IMR-90 (cell line): ENCODE data around the gene DAGLA. TPM values are rescaled to one million over a fixed set of nuclear protein-coding genes. Genes with fewer than 3 reads are reported as not detected.

ENCODE experiments used
- ATAC-seq: fragments of 200-7000 bp; cut with Tn5 transposase; 2 replicates; pipeline ENCODE4 v1.9.1; 2020; ENCODE audit warnings: low read depth, mild to moderate bottlenecking, moderate library complexity
- BruUV-seq: library from RNA; stranded (reverse); fragments of 400-500 nt; replicated peaks from 2 replicates; lab custom pipeline; 2021; lab: Mats Ljungman, UMichigan
- CTCF ChIA-PET: fragments of 300-600 bp; formaldehyde crosslinking; extraction: SDS; loops from one replicate; lab custom pipeline; 2021; ENCODE audit warnings: antibody characterized with exemption; lab: Yijun Ruan, JAX
- POLR2A ChIA-PET: fragments of 300-600 bp; sonication (Branson Sonifier 250); formaldehyde crosslinking; loops from one replicate; lab custom pipeline; 2022; ENCODE audit warnings: antibody characterized with exemption; ENCODE audit not compliant: unreplicated experiment; lab: Charles Lee
- DNase-seq: peaks from one replicate; pipeline ENCODE4 v3.0.0; 2013
- H2AFZ ChIP-seq: replicated peaks from 2 replicates; pipeline ENCODE3; 2013; ENCODE audit warnings: low read length, mild to moderate bottlenecking; ENCODE audit not compliant: poor library complexity
- H2AK5ac ChIP-seq: 2 replicates; pipeline ENCODE4 v1.6.1; 2013; ENCODE audit warnings: low read depth, low read length, inconsistent platforms
- H2AK9ac ChIP-seq: replicated peaks from 2 replicates; pipeline ENCODE3; 2013; ENCODE audit warnings: mild to moderate bottlenecking, low read depth, low read length, moderate library complexity; ENCODE audit not compliant: poor library complexity
- H2BK120ac ChIP-seq: 2 replicates; pipeline ENCODE4 v1.6.1; 2013; ENCODE audit warnings: low read depth, low read length, inconsistent platforms
- H2BK15ac ChIP-seq: 3 replicates; pipeline ENCODE4 v1.6.1; 2013; ENCODE audit warnings: low read depth, low read length, inconsistent platforms
- H2BK20ac ChIP-seq: 2 replicates; pipeline ENCODE4 v1.6.1; 2013; ENCODE audit warnings: low read depth, mild to moderate bottlenecking, inconsistent platforms, low read length, moderate library complexity
- H2BK5ac ChIP-seq: 2 replicates; pipeline ENCODE4 v1.6.1; 2013; ENCODE audit warnings: mild to moderate bottlenecking, low read depth, low read length, inconsistent platforms; ENCODE audit not compliant: poor library complexity, severe bottlenecking
- H3K14ac ChIP-seq: replicated peaks from 2 replicates; pipeline ENCODE4 v1.6.1; 2013; ENCODE audit warnings: low read depth, low read length, inconsistent platforms
- H3K18ac ChIP-seq: 2 replicates; pipeline ENCODE4 v1.6.1; 2013; ENCODE audit warnings: low read depth, low read length, control low read depth
- H3K23ac ChIP-seq: 2 replicates; pipeline ENCODE4 v1.6.1; 2013; ENCODE audit warnings: low read depth, low read length, inconsistent platforms
- H3K27ac ChIP-seq: 2 replicates; pipeline ENCODE4 v1.5.1; 2013; ENCODE audit warnings: mild to moderate bottlenecking, control low read depth, low read length; ENCODE audit not compliant: insufficient read depth
- H3K27me3 ChIP-seq: 2 replicates; pipeline ENCODE4 v1.6.1; 2013; ENCODE audit warnings: low read length; ENCODE audit not compliant: control insufficient read depth, insufficient read depth
- H3K36me3 ChIP-seq: 2 replicates; pipeline ENCODE4 v1.6.1; 2013; ENCODE audit warnings: low read length, mixed read lengths; ENCODE audit not compliant: control insufficient read depth, insufficient read depth
- H3K4ac ChIP-seq: 2 replicates; pipeline ENCODE4 v1.6.1; 2013; ENCODE audit warnings: low read depth, low read length, inconsistent platforms
- H3K4me1 ChIP-seq: 2 replicates; pipeline ENCODE4 v1.6.1; 2013; ENCODE audit warnings: low read length, mixed read lengths; ENCODE audit not compliant: control insufficient read depth, insufficient read depth
- H3K4me2 ChIP-seq: 2 replicates; pipeline ENCODE4 v1.6.1; 2013; ENCODE audit warnings: low read depth, mild to moderate bottlenecking, control low read depth, low read length, moderate library complexity
- H3K4me3 ChIP-seq: 2 replicates; pipeline ENCODE4 v1.5.1; 2013; ENCODE audit warnings: low read depth, mild to moderate bottlenecking, control low read depth, low read length, moderate library complexity; ENCODE audit not compliant: insufficient read depth
- H3K56ac ChIP-seq: 2 replicates; pipeline ENCODE4 v1.6.1; 2013; ENCODE audit warnings: low read length, inconsistent platforms; ENCODE audit not compliant: insufficient read depth; ENCODE audit errors: extremely low read depth
- H3K79me1 ChIP-seq, 2 experiments: 2 replicates each; pipeline ENCODE4 v1.6.1; 2013; ENCODE audit warnings: low read length in 2 of 2, inconsistent platforms in 1 of 2, low read depth in 1 of 2
- H3K9ac ChIP-seq: 2 replicates; pipeline ENCODE4 v1.6.1; 2013; ENCODE audit warnings: low read depth, low read length, control low read depth
- H3K9me1 ChIP-seq: 2 replicates; pipeline ENCODE4 v1.6.1; 2013; ENCODE audit warnings: low read length, inconsistent platforms; ENCODE audit not compliant: insufficient read depth
- H3K9me3 ChIP-seq: 2 replicates; pipeline ENCODE4 v1.6.1; 2013; ENCODE audit warnings: low read length; ENCODE audit not compliant: control insufficient read depth, insufficient read depth
- H4K20me1 ChIP-seq: 2 replicates; pipeline ENCODE4 v1.6.1; 2013; ENCODE audit warnings: low read length, inconsistent platforms; ENCODE audit not compliant: insufficient read depth
- H4K5ac ChIP-seq: 2 replicates; pipeline ENCODE4 v1.6.1; 2013; ENCODE audit warnings: mild to moderate bottlenecking, low read depth, low read length, control low read depth
- H4K8ac ChIP-seq, 2 experiments: 2 replicates each; pipeline ENCODE4 v1.6.1; 2013; ENCODE audit warnings: low read depth in 2 of 2, low read length in 2 of 2, control low read depth in 1 of 2, inconsistent platforms in 1 of 2
- H4K91ac ChIP-seq: 2 replicates; pipeline ENCODE4 v1.6.1; 2013; ENCODE audit warnings: low read depth, low read length, inconsistent platforms; ENCODE audit not compliant: insufficient read depth
- BHLHE40 ChIP-seq: fragments of 150-350 bp; IDR thresholded peaks from 2 replicates; pipeline ENCODE4 v1.6.1; 2016; ENCODE audit warnings: mild to moderate bottlenecking, low read depth, low read length
- CEBPB ChIP-seq: IDR thresholded peaks from 2 replicates; pipeline ENCODE4 v1.6.1; 2012; ENCODE audit warnings: low read depth, low read length, improper control_type of control experiment
- CHD1 ChIP-seq: IDR thresholded peaks from 2 replicates; pipeline ENCODE4 v1.6.1; 2012; ENCODE audit warnings: low read depth, low read length, improper control_type of control experiment
- RFX5 ChIP-seq: IDR thresholded peaks from 2 replicates; pipeline ENCODE4 v1.8.0; 2012; ENCODE audit warnings: low read depth, mild to moderate bottlenecking, low read length, moderate library complexity
- WGBS, 2 experiments: methylation state at CpG; one replicate each; pipeline versions ENCODE4 v1.1.5 to v1.1.7; 2013; ENCODE audit warnings: missing lambda C conversion rate in 2 of 2; ENCODE audit not compliant: insufficient read length in 1 of 2; ENCODE audit errors: extremely low coverage in 2 of 2; 5-methylcytosine and 5-hydroxymethylcytosine counted together
- dilution Hi-C: fragments of 300-500 bp; cut with HindIII; formaldehyde crosslinking; loops from one replicate; pipeline ENCODE4 v1.14.3; 2018; ENCODE audit warnings: low sequenced_read_pairs; ENCODE audit not compliant: unreplicated experiment
- in situ Hi-C: fragments of 300-500 bp; cut with MboI; formaldehyde crosslinking; loops from 3 replicates; pipeline ENCODE4 v1.14.3; 2019; ENCODE audit warnings: low sequenced_read_pairs, inconsistent platforms, mixed read lengths
- intact Hi-C: fragments of 100-400 bp; cut with micrococcal nuclease; formaldehyde crosslinking; loops from 2 replicates; pipeline ENCODE4 v1.10.0; 2022
- polyA plus RNA-seq, 3 experiments: library from polyadenylated mRNA; depleted of rRNA; stranded (reverse); fragments of >200 nt; gene quantifications; 2 replicates each; pipeline ENCODE4 v1.2.3, GENCODE V29; 2012; ENCODE audit warnings: low replicate concordance in 1 of 3
- total RNA-seq: library from RNA; depleted of rRNA; stranded (reverse); fragments of >200 nt; gene quantifications from 2 replicates; pipeline ENCODE4 v1.2.3, GENCODE V29; 2012

Gene DAGLA
- total and polyA plus RNA-seq, 2 of the 4 experiments (the other 2 are of a cell fraction): 0.90 to 3.8 TPM

DNA sequence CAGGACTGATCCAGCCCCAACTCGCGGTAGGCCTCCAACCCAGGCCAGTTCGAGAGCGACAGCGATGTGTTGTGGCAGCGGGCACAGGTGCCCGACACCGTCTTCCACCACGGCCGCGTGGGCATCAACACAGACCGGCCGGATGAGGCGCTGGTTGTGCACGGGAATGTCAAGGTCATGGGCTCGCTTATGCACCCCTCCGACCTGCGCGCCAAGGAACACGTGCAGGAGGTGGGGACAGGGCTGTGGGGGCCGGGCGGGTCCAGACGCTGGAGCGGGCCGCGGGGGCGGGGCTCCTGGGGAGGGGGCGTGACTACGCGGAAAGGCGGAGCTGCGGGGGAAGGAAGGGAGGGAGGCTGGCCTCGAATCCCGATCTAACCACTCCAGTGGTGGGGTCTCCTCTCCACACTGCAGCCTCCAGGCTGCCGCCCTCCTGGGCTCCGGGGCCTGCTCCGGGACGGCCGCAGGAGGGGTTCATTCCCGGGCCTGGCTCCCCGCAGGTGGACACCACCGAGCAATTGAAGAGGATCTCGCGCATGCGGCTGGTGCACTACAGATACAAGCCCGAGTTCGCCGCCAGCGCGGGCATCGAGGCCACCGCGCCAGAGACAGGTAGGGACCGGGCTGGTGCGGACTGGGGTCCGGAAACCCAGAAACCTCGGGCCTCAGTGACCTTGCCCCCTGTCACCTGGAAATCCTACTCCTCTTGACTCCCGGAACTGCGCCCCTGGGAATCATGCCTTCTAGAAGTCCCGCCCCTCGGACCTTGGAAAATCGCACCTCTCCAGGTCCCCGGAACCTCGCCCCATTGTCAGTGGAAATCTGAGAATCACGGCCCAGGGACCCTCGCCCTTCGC is 97.3 kb downstream of the DAGLA start:
- no peak overlapping the region for H4K91ac ChIP-seq
- no peaks in the 10 kb centered on the region for H3K4me1 ChIP-seq
- H2BK5ac ChIP-seq: no peak overlapping the region
- H3K27me3 ChIP-seq: no peaks in the 10 kb centered on the region
- H3K9me1 ChIP-seq: no peaks in the 10 kb centered on the region
- H3K36me3 ChIP-seq: peaks cover 1% of the 10 kb centered on the region
- H3K27ac ChIP-seq: no peak overlapping the region
- no peaks in the 10 kb centered on the region for H3K79me1 ChIP-seq
- no peak overlapping the region for H3K56ac ChIP-seq
- in situ Hi-C loops: no loop called here
- intact Hi-C loops: no loop called here
- ATAC-seq (no peak), DNase-seq (no peak)
- ChIA-PET CTCF (no interaction called here), POLR2A (no interaction called here)
- no peak overlapping the region for H2AK9ac ChIP-seq
- no peak overlapping the region for H2AK5ac ChIP-seq
- no peak overlapping the region for H3K18ac ChIP-seq
- dilution Hi-C loops: no loop called here
- H4K20me1 ChIP-seq: no peaks in the 10 kb centered on the region
- no peak overlapping the region for H3K4ac ChIP-seq
- peak overlapping the region; percentile 7 for H2AFZ ChIP-seq
- WGBS, 2 experiments: 80% methylated on average over 29 of the region's 67 CpGs; no CpG with 5 or more reads in 1 of the 2 experiments
- TF ChIP-seq BHLHE40: no peak
- no peak for TF ChIP-seq CEBPB
- no peak for TF ChIP-seq RFX5
- TF ChIP-seq CHD1: no peak
- no peak overlapping the region for H2BK15ac ChIP-seq
- no peak overlapping the region for H2BK120ac ChIP-seq
- H3K9me3 ChIP-seq: no peaks in the 10 kb centered on the region
- no peak overlapping the region for H4K8ac ChIP-seq
- H3K23ac ChIP-seq: no peak overlapping the region
- no peak overlapping the region for H3K14ac ChIP-seq
- no peak overlapping the region for H4K5ac ChIP-seq
- H3K9ac ChIP-seq: no peak overlapping the region
- H3K4me2 ChIP-seq: no peak overlapping the region
- no peak overlapping the region for H3K4me3 ChIP-seq
- H2BK20ac ChIP-seq: no peak overlapping the region
- BruUV-seq: no TSS peak
